Central memory CD8-positive, alpha-beta T cell (primary cell): ENCODE data around the gene PIGP.
"Not testable (repeated sequence)": the region's sequence is repeated elsewhere in the genome, so short reads cannot be mapped to it uniquely, and the experiment has no call there.

Experiments used
- ATAC-seq: fragments of 150-1000 bp; cut with Tn5 transposase; replicated peaks from 2 replicates; pipeline ENCODE4 v1.10.0; 2022; ENCODE audit warnings: mild to moderate bottlenecking, moderate FRiP score, moderate number of reproducible peaks; ENCODE audit not compliant: poor library complexity, severe bottlenecking; ENCODE audit errors: extremely low read depth
- DNase-seq, 2 donors: peaks; one replicate each; pipeline ENCODE4 v3.0.0; 2021; ENCODE audit warnings: low spot score in 2 of 2
- H3K27ac Mint-ChIP-seq: one replicate; pipeline ENCODE4 v1.8.0; 2022; ENCODE audit warnings: low read depth, mild to moderate bottlenecking, moderate library complexity, mixed read lengths
- H3K27me3 Mint-ChIP-seq: one replicate; pipeline ENCODE4 v1.8.0; 2022; ENCODE audit warnings: mixed read lengths
- H3K36me3 Mint-ChIP-seq: one replicate; pipeline ENCODE4 v1.8.0; 2022; ENCODE audit warnings: mild to moderate bottlenecking, moderate library complexity, mixed read lengths; ENCODE audit not compliant: insufficient read depth
- H3K4me1 Mint-ChIP-seq: one replicate; pipeline ENCODE4 v1.8.0; 2022; ENCODE audit warnings: mixed read lengths
- H3K4me3 Mint-ChIP-seq: one replicate; pipeline ENCODE4 v1.8.0; 2022; ENCODE audit warnings: mild to moderate bottlenecking, moderate library complexity, mixed read lengths
- H3K9me3 Mint-ChIP-seq: one replicate; pipeline ENCODE4 v1.8.0; 2022; ENCODE audit warnings: mixed read lengths

The PIGP gene

DNA sequence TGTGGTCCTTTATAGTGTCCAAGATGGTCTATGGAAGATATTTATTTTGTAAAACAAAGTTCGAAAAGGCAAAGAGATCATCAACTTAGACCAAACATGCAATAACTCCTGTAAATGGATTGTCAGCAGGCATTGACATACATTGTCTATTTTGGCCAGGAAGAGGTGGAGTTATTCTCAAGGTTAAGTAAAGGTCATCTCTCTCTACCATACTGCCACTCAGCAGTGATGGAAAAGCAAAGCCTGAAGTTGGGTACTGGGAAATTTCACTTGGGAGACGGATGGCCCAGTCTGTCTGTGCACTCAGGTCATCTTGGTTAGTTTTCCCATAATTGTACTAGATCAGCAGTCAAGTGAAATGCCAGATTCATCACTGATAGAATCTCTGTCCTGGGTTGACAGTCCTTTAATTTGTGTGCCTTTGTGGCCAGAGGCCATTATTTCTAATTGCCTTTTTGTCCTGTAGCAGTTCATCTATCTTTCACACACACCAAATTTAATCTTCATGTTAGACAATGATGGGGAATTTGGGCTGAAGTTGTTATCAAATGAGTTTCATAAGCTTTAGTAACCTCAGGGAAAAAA is 17.5 kb downstream of the PIGP start:
- Mint-ChIP-seq H3K36me3 (no peaks in the 10 kb centered on the region), H3K9me3 (no peaks in the 10 kb centered on the region), H3K27ac (no peak overlapping the region), H3K4me1 (no peaks in the 10 kb centered on the region), H3K4me3 (no peak overlapping the region), H3K27me3 (peaks cover 2% of the 10 kb centered on the region)
- ATAC-seq (no peak), DNase-seq (no peak)

DNA sequence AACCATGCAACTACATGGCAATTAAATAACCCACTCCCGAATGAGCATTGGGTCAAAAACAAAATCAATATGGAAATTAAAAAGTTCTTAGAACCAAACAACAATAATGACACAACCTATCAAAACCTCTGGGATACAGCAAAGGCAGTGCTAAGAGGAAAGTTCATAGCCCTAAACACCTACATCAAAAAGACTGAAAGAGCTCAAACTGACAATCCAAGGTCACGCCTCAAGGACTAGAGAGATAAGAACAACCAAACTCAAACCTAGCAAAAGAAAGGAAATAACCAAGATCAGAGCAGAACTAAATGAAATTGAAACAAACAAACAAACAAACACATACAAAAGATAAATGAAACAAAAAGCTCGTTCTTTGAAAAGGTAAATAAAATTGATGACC is 23.1 kb downstream of the PIGP start:
- not testable (repeated sequence) for H3K4me1 Mint-ChIP-seq, ATAC-seq, H3K9me3 Mint-ChIP-seq, H3K4me3 Mint-ChIP-seq, H3K36me3 Mint-ChIP-seq, H3K27ac Mint-ChIP-seq, DNase-seq
- peaks cover 19% of the 10 kb centered on the region for H3K27me3 Mint-ChIP-seq

DNA sequence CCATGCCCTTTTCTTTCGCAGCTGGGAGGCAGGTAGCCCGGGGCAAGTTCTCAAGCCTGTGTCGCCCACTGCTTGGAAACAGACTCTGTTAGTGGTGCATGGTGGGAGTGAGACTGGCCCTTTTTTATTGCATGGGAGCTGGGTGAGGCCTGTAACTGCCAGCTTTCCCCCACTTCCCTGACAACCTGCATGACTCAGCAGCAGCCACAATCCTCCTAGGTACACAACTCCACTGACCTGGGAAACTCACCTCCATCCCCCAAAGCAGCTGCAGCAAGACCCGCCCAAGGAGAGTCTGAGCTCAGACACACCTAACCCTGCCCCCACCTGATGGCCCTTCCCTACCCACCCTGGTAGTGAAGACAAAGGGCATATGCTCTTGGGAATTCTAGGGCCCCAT is 25.8 kb downstream of the PIGP start:
- Mint-ChIP-seq H3K4me3 (no peak overlapping the region), H3K27ac (no peak overlapping the region), H3K36me3 (no peaks in the 10 kb centered on the region), H3K9me3 (no peaks in the 10 kb centered on the region), H3K27me3 (peaks cover 19% of the 10 kb centered on the region), H3K4me1 (peaks cover 14% of the 10 kb centered on the region)
- DNase-seq (no peak), ATAC-seq (no peak)

DNA sequence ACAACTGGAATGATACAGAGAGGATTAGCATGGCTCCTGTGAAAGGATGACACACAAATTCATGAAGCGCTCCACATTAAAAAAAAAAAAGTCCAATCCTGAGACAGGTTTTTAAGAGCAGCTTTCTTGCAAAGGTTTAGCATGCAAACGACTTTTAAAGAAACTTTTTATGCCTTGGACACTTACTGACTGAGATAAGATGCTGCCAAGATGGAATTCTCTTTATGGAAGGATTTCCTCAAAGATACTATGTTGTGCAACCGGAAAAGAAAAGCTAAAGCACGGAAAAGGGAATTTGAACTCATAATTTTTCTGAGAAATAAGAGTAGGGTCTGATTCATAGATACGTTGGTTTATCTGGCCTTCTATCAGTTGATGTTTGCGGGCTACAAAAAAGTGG is 27.3 kb downstream of the PIGP start:
- H3K27me3 Mint-ChIP-seq = peaks cover 19% of the 10 kb centered on the region
- H3K27ac Mint-ChIP-seq = no peak overlapping the region
- H3K9me3 Mint-ChIP-seq = no peaks in the 10 kb centered on the region
- DNase-seq (no peak), ATAC-seq (no peak)
- H3K4me1 Mint-ChIP-seq = peaks cover 14% of the 10 kb centered on the region
- no peak overlapping the region for H3K4me3 Mint-ChIP-seq
- H3K36me3 Mint-ChIP-seq = no peaks in the 10 kb centered on the region

DNA sequence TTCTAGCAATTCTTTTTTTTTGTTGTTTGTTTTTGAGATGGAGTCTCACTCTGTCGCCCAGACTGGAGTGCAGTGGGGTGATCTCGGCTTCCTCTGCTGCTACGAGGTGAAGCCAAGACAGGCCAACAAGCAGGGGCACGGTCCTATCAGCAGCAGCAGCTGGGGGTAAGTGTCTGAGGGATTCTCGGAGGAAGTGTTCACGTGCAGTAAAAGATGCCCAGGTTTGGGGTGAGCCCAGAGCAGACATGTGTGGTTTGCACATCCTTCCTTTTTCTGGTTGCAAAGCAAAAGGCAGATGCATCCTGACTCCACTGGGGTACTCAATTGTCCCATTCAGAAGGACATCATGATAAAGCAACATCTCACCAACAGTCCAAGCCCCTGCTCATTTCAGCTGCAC is 27.7 kb downstream of the PIGP start:
- H3K27ac Mint-ChIP-seq = no peak overlapping the region
- no peaks in the 10 kb centered on the region for H3K36me3 Mint-ChIP-seq
- no peaks in the 10 kb centered on the region for H3K9me3 Mint-ChIP-seq
- H3K4me3 Mint-ChIP-seq = no peak overlapping the region
- peaks cover 14% of the 10 kb centered on the region for H3K4me1 Mint-ChIP-seq
- H3K27me3 Mint-ChIP-seq = peaks cover 15% of the 10 kb centered on the region
- ATAC-seq (peak; percentile 72), DNase-seq (no peak)

DNA sequence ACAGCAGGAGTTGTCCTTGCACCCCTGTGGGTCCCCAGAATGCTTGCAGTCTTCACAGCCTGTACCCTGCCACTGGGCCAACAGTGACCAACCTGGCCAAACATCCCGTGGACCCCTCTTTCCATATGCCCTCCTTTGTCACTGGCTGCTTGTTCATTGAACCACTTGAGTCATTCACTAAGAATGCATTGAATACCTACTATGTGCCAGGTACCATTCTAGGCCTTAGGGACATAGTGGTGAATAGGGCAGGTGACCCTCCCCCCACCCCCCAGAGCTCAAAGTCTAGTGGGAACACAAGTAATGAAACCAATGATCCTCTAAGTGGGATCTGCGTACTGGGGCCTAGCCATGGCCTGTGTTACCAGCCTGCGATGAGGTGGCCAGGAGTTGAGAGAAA is 28.2 kb downstream of the PIGP start:
- peaks cover 14% of the 10 kb centered on the region for H3K4me1 Mint-ChIP-seq
- H3K27me3 Mint-ChIP-seq = peaks cover 10% of the 10 kb centered on the region
- ATAC-seq (no peak), DNase-seq (no peak)
- no peaks in the 10 kb centered on the region for H3K36me3 Mint-ChIP-seq
- H3K9me3 Mint-ChIP-seq = no peaks in the 10 kb centered on the region
- no peak overlapping the region for H3K4me3 Mint-ChIP-seq
- no peak overlapping the region for H3K27ac Mint-ChIP-seq

DNA sequence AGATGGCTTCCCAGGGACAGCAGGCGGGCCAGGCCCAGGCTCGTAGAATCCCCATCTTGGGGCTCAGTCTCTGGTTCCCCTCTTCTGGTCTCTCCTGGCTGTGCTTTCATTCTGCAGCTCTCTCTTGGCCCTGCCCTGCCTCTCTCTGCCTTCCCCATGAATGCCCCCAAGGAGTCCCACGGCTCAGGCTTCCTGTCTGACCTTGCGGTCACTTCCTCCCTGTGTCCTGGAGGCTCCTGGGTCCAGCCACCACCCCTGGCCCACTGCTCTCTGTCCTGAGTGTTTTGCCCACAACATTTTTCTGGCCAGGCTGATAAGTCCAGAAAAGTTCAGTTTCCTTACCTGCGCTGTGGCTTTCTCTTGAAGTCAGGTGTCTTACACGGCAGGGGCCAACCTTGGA is 29.1 kb downstream of the PIGP start:
- Mint-ChIP-seq H3K9me3 (no peaks in the 10 kb centered on the region), H3K27me3 (peaks cover 9% of the 10 kb centered on the region), H3K27ac (no peak overlapping the region), H3K36me3 (no peaks in the 10 kb centered on the region), H3K4me3 (no peak overlapping the region), H3K4me1 (peaks cover 14% of the 10 kb centered on the region)
- ATAC-seq (no peak), DNase-seq (no peak)

DNA sequence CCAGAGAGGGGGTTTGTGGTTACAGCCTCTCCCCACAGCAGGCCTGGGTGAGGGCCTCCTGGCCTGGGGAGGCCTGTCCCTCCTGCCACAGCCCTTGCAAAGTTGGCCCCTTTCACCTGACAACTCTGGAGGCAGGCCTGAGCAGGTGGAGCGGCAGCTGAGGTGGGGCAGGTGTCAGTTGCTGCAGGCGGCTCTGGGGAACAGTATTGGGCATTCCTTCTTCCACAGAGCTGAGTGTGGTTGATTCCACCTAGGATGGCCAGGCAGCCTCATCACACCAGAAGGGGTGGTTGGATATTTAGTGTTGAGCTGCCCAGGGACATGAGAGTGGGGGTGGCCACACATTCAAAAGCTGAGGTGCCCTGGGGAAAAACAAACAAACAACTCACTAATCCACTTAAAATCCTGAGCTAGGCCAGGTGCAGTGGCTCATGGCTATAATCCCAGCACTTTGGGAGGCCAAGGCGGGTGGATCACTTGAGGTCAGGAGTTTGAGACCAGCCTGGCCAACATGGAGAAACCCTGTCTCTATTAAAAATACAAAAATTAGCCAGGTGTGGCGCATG is 31.1 kb downstream of the PIGP start:
- peaks cover 14% of the 10 kb centered on the region for H3K4me1 Mint-ChIP-seq
- ATAC-seq (no peak), DNase-seq (no peak)
- H3K4me3 Mint-ChIP-seq = no peak overlapping the region
- H3K9me3 Mint-ChIP-seq = no peaks in the 10 kb centered on the region
- no peaks in the 10 kb centered on the region for H3K36me3 Mint-ChIP-seq
- H3K27ac Mint-ChIP-seq = no peak overlapping the region
- H3K27me3 Mint-ChIP-seq = no peaks in the 10 kb centered on the region

DNA sequence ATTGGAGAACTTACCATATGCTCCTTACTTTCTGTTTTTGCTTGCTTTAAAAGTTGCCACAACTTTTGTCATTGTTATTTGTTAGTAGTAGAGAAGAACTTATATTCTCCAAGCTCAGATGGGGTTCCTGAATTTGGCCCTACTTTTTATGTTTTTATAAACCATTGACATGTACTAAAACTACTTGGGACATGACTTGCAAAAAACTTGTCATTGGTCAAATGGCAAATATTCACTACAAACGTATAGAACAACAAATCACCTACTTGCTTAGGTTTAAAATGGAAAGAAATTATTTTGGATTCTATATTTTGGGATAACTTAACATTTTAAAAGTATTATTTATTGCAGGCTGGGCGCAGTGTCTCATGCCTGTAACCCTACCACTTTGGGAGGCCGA is 32.7 kb downstream of the PIGP start:
- Mint-ChIP-seq H3K27ac (no peak overlapping the region), H3K9me3 (no peaks in the 10 kb centered on the region), H3K4me1 (peaks cover 9% of the 10 kb centered on the region), H3K27me3 (no peaks in the 10 kb centered on the region), H3K4me3 (no peak overlapping the region), H3K36me3 (no peaks in the 10 kb centered on the region)
- ATAC-seq (no peak), DNase-seq (no peak)

DNA sequence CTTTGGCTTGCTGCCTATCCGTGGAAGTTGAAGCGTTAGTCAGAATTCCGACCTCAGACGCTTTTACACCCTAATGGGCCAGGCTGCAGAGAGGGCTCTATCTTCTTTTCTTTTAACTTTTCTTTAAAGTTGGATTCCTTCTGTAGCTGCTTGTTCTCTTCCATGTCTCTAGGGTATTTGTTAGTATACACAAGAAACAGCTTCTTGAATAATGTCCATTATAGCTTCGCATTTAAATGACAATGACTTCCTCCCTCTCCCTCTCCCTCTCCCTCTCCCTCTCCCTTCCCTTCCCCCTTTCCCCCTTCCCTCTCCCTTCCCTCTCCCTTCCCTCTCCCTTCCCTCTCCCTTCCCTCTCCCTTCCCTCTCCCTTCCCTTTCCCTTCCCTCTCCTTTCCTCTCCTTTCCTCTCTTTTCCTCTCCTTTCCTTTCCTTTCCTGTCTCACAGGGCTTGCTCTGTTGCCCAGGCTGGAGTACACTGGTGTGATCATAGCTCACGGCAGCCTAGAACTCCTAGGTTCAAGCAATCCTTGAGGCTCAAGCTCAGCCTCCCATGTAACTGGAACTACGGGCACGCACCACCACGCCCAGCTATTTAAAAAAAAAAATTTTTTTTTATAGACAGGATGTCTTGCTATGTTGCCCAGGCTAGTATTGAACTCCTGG is 33.3 kb downstream of the PIGP start:
- Mint-ChIP-seq H3K4me3 (no peak overlapping the region), H3K27me3 (no peaks in the 10 kb centered on the region), H3K9me3 (no peaks in the 10 kb centered on the region), H3K4me1 (peaks cover 3% of the 10 kb centered on the region), H3K27ac (no peak overlapping the region), H3K36me3 (no peaks in the 10 kb centered on the region)
- ATAC-seq (no peak), DNase-seq (no peak)

DNA sequence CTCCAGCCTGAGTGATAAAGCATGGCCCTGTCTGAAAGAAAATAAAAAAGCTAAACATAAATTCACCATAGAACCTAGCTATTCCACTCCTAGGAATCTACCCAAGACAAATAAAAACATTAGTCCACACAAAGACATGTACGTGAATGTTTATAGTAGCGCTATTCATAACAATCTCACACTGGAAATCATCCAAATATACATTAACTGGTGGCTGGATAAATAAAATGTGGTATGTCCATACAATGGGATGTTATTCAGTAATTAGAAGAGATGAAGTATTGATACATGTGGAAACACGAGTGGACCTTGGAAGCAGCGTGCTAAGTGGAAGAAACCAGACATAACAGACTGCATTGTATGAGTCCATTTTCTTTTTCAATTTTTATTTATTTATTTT is 36.7 kb downstream of the PIGP start:
- DNase-seq (no peak), ATAC-seq (no peak)
- H3K27me3 Mint-ChIP-seq = no peaks in the 10 kb centered on the region
- H3K36me3 Mint-ChIP-seq = no peaks in the 10 kb centered on the region
- no peaks in the 10 kb centered on the region for H3K4me1 Mint-ChIP-seq
- H3K4me3 Mint-ChIP-seq = no peak overlapping the region
- H3K9me3 Mint-ChIP-seq = no peaks in the 10 kb centered on the region
- no peak overlapping the region for H3K27ac Mint-ChIP-seq

DNA sequence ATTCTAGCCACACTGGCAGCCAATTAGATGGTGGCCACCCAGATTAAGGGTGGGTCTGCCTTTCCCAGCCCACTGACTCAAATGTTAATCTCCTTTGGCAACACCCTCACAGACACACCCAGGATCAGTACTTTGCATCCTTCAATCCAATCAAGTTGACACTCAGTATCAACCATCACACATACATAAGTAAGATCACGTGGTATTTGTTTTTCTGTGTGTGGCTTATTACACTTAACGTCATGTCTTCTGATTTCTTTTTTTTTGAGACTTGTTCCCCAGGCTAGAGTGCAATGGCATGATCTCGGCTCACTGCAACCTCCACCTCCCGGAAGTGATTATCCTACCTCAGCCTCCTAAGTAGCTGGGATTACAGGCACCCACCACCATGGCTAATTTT is 38.5 kb downstream of the PIGP start:
- H3K4me3 Mint-ChIP-seq, ATAC-seq, H3K9me3 Mint-ChIP-seq, H3K4me1 Mint-ChIP-seq, DNase-seq, H3K36me3 Mint-ChIP-seq, H3K27me3 Mint-ChIP-seq, H3K27ac Mint-ChIP-seq: not testable (repeated sequence)

DNA sequence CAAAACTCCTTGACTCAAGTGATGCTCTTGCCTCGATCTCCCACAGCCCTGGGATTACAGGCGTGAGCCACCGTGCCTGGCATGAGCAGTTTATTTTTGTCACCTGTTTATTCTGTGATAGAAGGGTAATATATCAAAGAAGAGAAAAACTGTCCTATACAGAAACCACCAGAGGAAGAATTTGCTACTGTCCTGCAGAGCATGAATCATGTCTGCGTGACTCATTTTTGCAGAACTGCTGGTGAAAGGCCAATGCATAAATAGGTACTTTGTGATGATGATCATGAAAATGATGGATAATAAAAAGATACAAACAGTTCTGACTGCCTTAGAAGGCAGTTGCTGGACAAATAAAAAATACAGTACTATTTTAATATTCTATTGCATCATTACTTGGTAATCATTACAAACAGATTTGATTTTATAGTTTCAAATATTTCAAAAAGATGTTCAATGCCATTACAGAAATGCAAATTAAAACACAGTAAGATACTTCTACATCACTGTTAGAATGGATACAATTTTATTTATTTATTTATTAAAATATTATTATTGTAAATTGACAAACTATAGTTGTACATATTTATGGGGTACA is 39.9 kb downstream of the PIGP start:
- H3K36me3 Mint-ChIP-seq = no peaks in the 10 kb centered on the region
- H3K4me3 Mint-ChIP-seq = no peak overlapping the region
- no peaks in the 10 kb centered on the region for H3K9me3 Mint-ChIP-seq
- no peaks in the 10 kb centered on the region for H3K27me3 Mint-ChIP-seq
- ATAC-seq (no peak), DNase-seq (no peak)
- H3K27ac Mint-ChIP-seq = no peak overlapping the region
- H3K4me1 Mint-ChIP-seq = no peaks in the 10 kb centered on the region
